H1 (cell line): ENCODE results near the gene PCDH9. TPM values are rescaled to one million over a fixed set of nuclear protein-coding genes. Genes with fewer than 3 reads are reported as not detected.

Experiments used
- CTCF ChIA-PET: fragments of 300-600 bp; sonication (Branson Sonifier 250); formaldehyde crosslinking; loops from one replicate; lab custom pipeline; 2021; ENCODE audit not compliant: partially characterized antibody; lab: Charles Lee
- POLR2A ChIA-PET: fragments of 300-600 bp; sonication (Branson Sonifier 250); formaldehyde crosslinking; loops from one replicate; lab custom pipeline; 2021; ENCODE audit warnings: inconsistent platforms; ENCODE audit not compliant: partially characterized antibody; lab: Charles Lee
- DNase-seq, 2 experiments: peaks; one replicate each; pipeline versions ENCODE4 v3.0.0 to v3.0.0-alpha.2; 2010 to 2022; ENCODE audit warnings: low spot score in 2 of 2, low read depth in 1 of 2, mixed read lengths in 1 of 2
- FAIRE-seq: peaks from 2 replicates; lab custom pipeline; 2011; peaks lifted over from hg19 to GRCh38; lab: Jason Lieb, UNC
- H2AFZ ChIP-seq: 2 replicates; pipeline ENCODE4 v1.8.1; 2012; ENCODE audit warnings: low read length, inconsistent platforms
- H2AK5ac ChIP-seq: 2 replicates; pipeline ENCODE4 v1.6.1; 2013; ENCODE audit warnings: low read depth, low read length
- H2BK120ac ChIP-seq: replicated peaks from 2 replicates; pipeline ENCODE3; 2013; ENCODE audit warnings: low read depth, low read length, inconsistent platforms
- H2BK12ac ChIP-seq: 2 replicates; pipeline ENCODE4 v1.6.1; 2013; ENCODE audit warnings: low read depth, low read length
- H2BK15ac ChIP-seq: 2 replicates; pipeline ENCODE4 v1.6.1; 2013; ENCODE audit warnings: low read length
- H2BK20ac ChIP-seq: 2 replicates; pipeline ENCODE4 v1.6.1; 2013; ENCODE audit warnings: low read length
- H2BK5ac ChIP-seq: 2 replicates; pipeline ENCODE4 v1.6.1; 2013; ENCODE audit warnings: low read depth, low read length
- H3K14ac ChIP-seq: 2 replicates; pipeline ENCODE4 v1.6.1; 2013; ENCODE audit warnings: inconsistent platforms; ENCODE audit not compliant: insufficient read length
- H3K18ac ChIP-seq: 2 replicates; pipeline ENCODE4 v1.6.1; 2013; ENCODE audit warnings: low read length; ENCODE audit errors: extremely low read depth
- H3K23ac ChIP-seq: 2 replicates; pipeline ENCODE4 v1.6.1; 2013; ENCODE audit warnings: inconsistent platforms; ENCODE audit not compliant: insufficient read length
- H3K23me2 ChIP-seq: 2 replicates; pipeline ENCODE4 v1.6.1; 2013; ENCODE audit warnings: low read depth, low read length
- H3K27ac ChIP-seq: 2 replicates; pipeline ENCODE4 v1.6.1; 2011; ENCODE audit warnings: low read depth, low read length, inconsistent platforms
- H3K27me3 ChIP-seq, 4 experiments: replicated peaks in 1 of 4; 1 replicate in 1 of 4; 2 replicates in 3 of 4; pipeline versions ENCODE4 v1.6.1 to v1.8.1; 2011 to 2013; ENCODE audit warnings: low read length in 3 of 4, mild to moderate bottlenecking in 3 of 4, inconsistent platforms in 2 of 4, mixed read lengths in 2 of 4, moderate library complexity in 1 of 4; ENCODE audit not compliant: control insufficient read depth in 3 of 4, insufficient read depth in 3 of 4; ENCODE audit errors: extremely low read depth in 1 of 4
- H3K36me3 ChIP-seq, 4 experiments: 2 replicates each; pipeline versions ENCODE4 v1.6.1 to v1.8.1; 2011 to 2013; ENCODE audit warnings: mild to moderate bottlenecking in 4 of 4, low read length in 3 of 4, moderate library complexity in 2 of 4, control low read depth in 1 of 4, inconsistent platforms in 1 of 4; ENCODE audit not compliant: insufficient read depth in 4 of 4, control insufficient read depth in 2 of 4
- H3K4ac ChIP-seq: replicated peaks from 2 replicates; pipeline ENCODE3; 2013; ENCODE audit warnings: low read length, low read depth, mixed read lengths, inconsistent platforms; ENCODE audit not compliant: insufficient read length
- H3K4me1 ChIP-seq, 4 experiments: replicated peaks in 1 of 4; 1 replicate in 1 of 4; 2 replicates in 3 of 4; pipeline versions ENCODE4 v1.6.1 to v1.8.1; 2011 to 2013; ENCODE audit warnings: low read length in 3 of 4, inconsistent platforms in 2 of 4, mixed read lengths in 1 of 4; ENCODE audit not compliant: insufficient read depth in 4 of 4, control insufficient read depth in 3 of 4
- H3K4me2 ChIP-seq, 2 experiments: 2 replicates each; pipeline versions ENCODE4 v1.6.1 to v1.8.1; 2011 to 2013; ENCODE audit warnings: low read depth in 2 of 2, low read length in 2 of 2, control low read depth in 1 of 2, inconsistent platforms in 1 of 2, mild to moderate bottlenecking in 1 of 2; ENCODE audit not compliant: insufficient read depth in 1 of 2
- H3K4me3 ChIP-seq, 4 experiments: fragments of 200-600, 300-600 bp in 1 of 4; sonication (generic), shearing (Covaris generic), sonication (Bioruptor Twin) in 1 of 4; 2 replicates each; pipeline versions ENCODE4 v1.5.1 to v1.8.1; 2011 to 2016; ENCODE audit warnings: low read length in 4 of 4, low read depth in 3 of 4, control low read depth in 2 of 4, inconsistent platforms in 2 of 4, mild to moderate bottlenecking in 2 of 4, mixed read lengths in 1 of 4, moderate library complexity in 1 of 4; ENCODE audit not compliant: insufficient read depth in 2 of 4; ENCODE audit errors: extremely low read depth in 1 of 4
- H3K56ac ChIP-seq: replicated peaks from 2 replicates; pipeline ENCODE3; 2013; ENCODE audit warnings: low read depth, mild to moderate bottlenecking, mixed read lengths, low read length, inconsistent platforms; ENCODE audit not compliant: insufficient read length
- H3K79me1 ChIP-seq: 2 replicates; pipeline ENCODE4 v1.6.1; 2013; ENCODE audit warnings: low read depth, low read length, control low read depth
- H3K79me2 ChIP-seq, 2 experiments: 2 replicates each; pipeline versions ENCODE4 v1.6.1 to v1.8.1; 2012 to 2013; ENCODE audit warnings: low read length in 2 of 2, mild to moderate bottlenecking in 2 of 2, inconsistent platforms in 1 of 2; ENCODE audit not compliant: insufficient read depth in 2 of 2, control insufficient read depth in 1 of 2
- H3K9ac ChIP-seq, 4 experiments: replicated peaks in 1 of 4; 1 replicate in 1 of 4; 2 replicates in 3 of 4; pipeline versions ENCODE4 v1.6.1 to v1.8.1; 2011 to 2013; ENCODE audit warnings: low read depth in 3 of 4, low read length in 3 of 4, control low read depth in 2 of 4, mild to moderate bottlenecking in 2 of 4, moderate library complexity in 2 of 4, inconsistent platforms in 1 of 4; ENCODE audit errors: extremely low read depth in 1 of 4
- H3K9me3 ChIP-seq, 2 experiments: 2 replicates each; pipeline versions ENCODE4 v1.6.1 to v1.8.1; 2012 to 2013; ENCODE audit warnings: mild to moderate bottlenecking in 2 of 2, moderate library complexity in 2 of 2, control low read depth in 1 of 2, inconsistent platforms in 1 of 2, low read depth in 1 of 2, low read length in 1 of 2, mixed read lengths in 1 of 2; ENCODE audit not compliant: insufficient read depth in 2 of 2
- H4K20me1 ChIP-seq, 2 experiments: replicated peaks in 1 of 2; 2 replicates each; pipeline versions ENCODE3 to v1.8.1; 2011 to 2013; ENCODE audit warnings: inconsistent platforms in 2 of 2, low read length in 2 of 2, mild to moderate bottlenecking in 1 of 2; ENCODE audit not compliant: insufficient read depth in 2 of 2, control insufficient read depth in 1 of 2
- H4K5ac ChIP-seq: 2 replicates; pipeline ENCODE4 v1.6.1; 2013; ENCODE audit warnings: low read length, low read depth, mixed read lengths, inconsistent platforms; ENCODE audit not compliant: insufficient read length
- H4K8ac ChIP-seq: 2 replicates; pipeline ENCODE4 v1.8.0; 2013; ENCODE audit warnings: mild to moderate bottlenecking, moderate library complexity, low read length, inconsistent platforms; ENCODE audit not compliant: insufficient read depth; ENCODE audit errors: extremely low read depth
- H4K91ac ChIP-seq: replicated peaks from 2 replicates; pipeline ENCODE3; 2013; ENCODE audit warnings: low read length, mixed read lengths, inconsistent platforms; ENCODE audit not compliant: insufficient read length
- CTBP2 ChIP-seq: IDR thresholded peaks from 2 replicates; pipeline ENCODE4 v1.7.0; 2011; ENCODE audit warnings: borderline replicate concordance, mild to moderate bottlenecking, moderate library complexity, mixed read lengths, low read length; ENCODE audit not compliant: insufficient read depth, insufficient read length
- EP300 ChIP-seq, 2 experiments: IDR thresholded peaks; 1 replicate in 1 of 2; 2 replicates in 1 of 2; pipeline ENCODE4 v1.6.1; 2011 to 2012; ENCODE audit warnings: low read depth in 2 of 2, low read length in 2 of 2, mild to moderate bottlenecking in 2 of 2, borderline replicate concordance in 1 of 2, inconsistent platforms in 1 of 2, moderate library complexity in 1 of 2
- EZH2 ChIP-seq: fragments of 200-600 bp; sonication (generic); IDR thresholded peaks from 2 replicates; pipeline ENCODE4 v1.7.1; 2012; ENCODE audit warnings: low read depth, mild to moderate bottlenecking, moderate library complexity, low read length, inconsistent platforms; ENCODE audit not compliant: severe bottlenecking
- HDAC2 ChIP-seq, 2 experiments: fragments of 300-600 bp in 1 of 2; sonication (generic) in 1 of 2; IDR thresholded peaks; 2 replicates each; pipeline ENCODE4 v1.6.1; 2011 to 2012; ENCODE audit warnings: low read depth in 2 of 2, low read length in 2 of 2, mild to moderate bottlenecking in 2 of 2, moderate library complexity in 2 of 2, borderline replicate concordance in 1 of 2, inconsistent platforms in 1 of 2
- JUND ChIP-seq: IDR thresholded peaks from 2 replicates; pipeline ENCODE4 v1.6.1; 2011; ENCODE audit warnings: mild to moderate bottlenecking, improper control_type of control experiment, low read length
- KDM5A ChIP-seq: fragments of 200-600 bp; IDR thresholded peaks from 2 replicates; pipeline ENCODE4 v1.7.1; 2012; ENCODE audit warnings: mild to moderate bottlenecking, low read length, inconsistent platforms, mixed read lengths
- NANOG ChIP-seq: IDR thresholded peaks from 2 replicates; pipeline ENCODE4 v1.6.1; 2011; ENCODE audit warnings: low read length, low read depth, mild to moderate bottlenecking, inconsistent platforms; ENCODE audit not compliant: insufficient read depth, poor library complexity, severe bottlenecking
- PHF8 ChIP-seq: fragments of 200-600 bp; sonication (generic); conservative IDR thresholded peaks from 2 replicates; pipeline ENCODE4 v1.7.1; 2012; ENCODE audit warnings: low read depth, mild to moderate bottlenecking, inconsistent platforms, low read length, moderate library complexity
- SAP30 ChIP-seq: fragments of 300-600 bp; sonication (generic); IDR thresholded peaks from 2 replicates; pipeline ENCODE4 v1.7.1; 2012; ENCODE audit warnings: low read length, moderate library complexity, mild to moderate bottlenecking, inconsistent platforms; ENCODE audit not compliant: insufficient read depth, insufficient replicate concordance
- WGBS, 2 experiments: shearing (Covaris generic) in 1 of 2; methylation state at CpG; one replicate each; pipeline versions ENCODE4 v1.1.6 to v1.1.7; 2013 to 2015; ENCODE audit warnings: low lambda C conversion rate in 2 of 2, mixed read lengths in 2 of 2, inconsistent platforms in 1 of 2, low coverage in 1 of 2, missing lambda C conversion rate in 1 of 2; ENCODE audit not compliant: insufficient replicate concordance in 2 of 2, insufficient coverage in 1 of 2, insufficient read length in 1 of 2; ENCODE audit errors: extremely low coverage in 1 of 2, missing lambda C conversion rate in 1 of 2; 5-methylcytosine and 5-hydroxymethylcytosine counted together
- polyA plus RNA-seq, 7 experiments: library from polyadenylated mRNA; depleted of rRNA in 3 of 7; stranded (reverse) in 5 of 7; unstranded in 2 of 7; fragments of >200 nt in 5 of 7; fragments of 200-250 nt in 2 of 7; gene quantifications; 1 replicate in 5 of 7; 2 replicates in 1 of 7; 4 replicates in 1 of 7; pipeline versions ENCODE4 v1.2.1 to v1.2.3, GENCODE V29; 2011 to 2013; ENCODE audit warnings: missing spikeins in 2 of 7, mixed read lengths in 2 of 7
- total RNA-seq: library from RNA; stranded (reverse); fragmentation: NEBNext Ultra II Directional; extraction: Animal tissue kit (Norgen Biotek cat#: 25700); gene quantifications from 2 replicates; pipeline ENCODE4 v1.2.1, GENCODE V29; 2021
- TF ChIP-seq, protein P1 (sequence below), 3 experiments: IDR thresholded peaks; 1 replicate in 2 of 3; 2 replicates in 1 of 3; pipeline versions ENCODE4 v1.5.1 to v1.6.1; 2011; ENCODE audit warnings: low read length in 3 of 3, mild to moderate bottlenecking in 3 of 3, inconsistent platforms in 2 of 3, low read depth in 1 of 3, moderate library complexity in 1 of 3; ENCODE audit not compliant: insufficient read depth in 1 of 3; ENCODE audit errors: control extremely low read depth in 1 of 3

PCDH9 gene
- total and polyA plus RNA-seq, 2 of the 8 experiments (the other 6 are each of a cell fraction or from before 2014, with no cell fraction given), result 0.12 to 0.60 TPM

- Histone ChIP-seq H3K79me2 (no peaks in the 10 kb centered on the region), H2BK15ac (no peak overlapping the region), H3K9ac (no peak overlapping the region), H3K79me1 (no peaks in the 10 kb centered on the region), H2BK120ac (no peak overlapping the region), H2AFZ (no peak overlapping the region), H3K9me3 (no peaks in the 10 kb centered on the region), H2BK12ac (no peak overlapping the region), H3K4ac (no peak overlapping the region), H3K23ac (no peak overlapping the region), H3K18ac (no peak overlapping the region), H3K4me3 (no peak overlapping the region), H4K20me1 (no peaks in the 10 kb centered on the region), H2AK5ac (no peak overlapping the region), H2BK5ac (no peak overlapping the region), H3K14ac (no peak overlapping the region), H3K56ac (no peak overlapping the region), H4K91ac (no peak overlapping the region), H3K23me2 (no peaks in the 10 kb centered on the region), H3K4me2 (no peak overlapping the region), H3K4me1 (no peaks in the 10 kb centered on the region; a peak in 1 of 7 replicates), H3K27ac (no peak overlapping the region), H2BK20ac (no peak overlapping the region), H4K5ac (no peak overlapping the region), H4K8ac (no peak overlapping the region), H3K36me3 (no peaks in the 10 kb centered on the region), H3K27me3 (no peaks in the 10 kb centered on the region)
- WGBS, 2 experiments, result 61% methylated on average over 3 of the region's 3 CpGs; no CpG with 5 or more reads in 1 of the 2 experiments
- ChIA-PET POLR2A (no interaction called here), CTCF (interaction anchor here (0.6 kb wide), 1 partner anchor 1980 kb away, joined by 4 read pairs; no protein-coding TSS in a partner anchor)
- FAIRE-seq (no peak), DNase-seq (no peak)
- TF ChIP-seq NANOG, result no peak
- TF ChIP-seq SAP30, result no peak
- no peak for TF ChIP-seq HDAC2 (IDR thresholded peaks at IDR 0.05; ENCODE audit: borderline replicate concordance in 1 of 2, low read depth in 2 of 2, low read length in 2 of 2)
- no peak for TF ChIP-seq JUND
- no peak for TF ChIP-seq EP300 (IDR thresholded peaks at IDR 0.05; ENCODE audit: borderline replicate concordance in 1 of 2, low read depth in 2 of 2, low read length in 2 of 2)
- TF ChIP-seq KDM5A, result no peak
- no peak for TF ChIP-seq EZH2
- TF ChIP-seq, protein P1, sequence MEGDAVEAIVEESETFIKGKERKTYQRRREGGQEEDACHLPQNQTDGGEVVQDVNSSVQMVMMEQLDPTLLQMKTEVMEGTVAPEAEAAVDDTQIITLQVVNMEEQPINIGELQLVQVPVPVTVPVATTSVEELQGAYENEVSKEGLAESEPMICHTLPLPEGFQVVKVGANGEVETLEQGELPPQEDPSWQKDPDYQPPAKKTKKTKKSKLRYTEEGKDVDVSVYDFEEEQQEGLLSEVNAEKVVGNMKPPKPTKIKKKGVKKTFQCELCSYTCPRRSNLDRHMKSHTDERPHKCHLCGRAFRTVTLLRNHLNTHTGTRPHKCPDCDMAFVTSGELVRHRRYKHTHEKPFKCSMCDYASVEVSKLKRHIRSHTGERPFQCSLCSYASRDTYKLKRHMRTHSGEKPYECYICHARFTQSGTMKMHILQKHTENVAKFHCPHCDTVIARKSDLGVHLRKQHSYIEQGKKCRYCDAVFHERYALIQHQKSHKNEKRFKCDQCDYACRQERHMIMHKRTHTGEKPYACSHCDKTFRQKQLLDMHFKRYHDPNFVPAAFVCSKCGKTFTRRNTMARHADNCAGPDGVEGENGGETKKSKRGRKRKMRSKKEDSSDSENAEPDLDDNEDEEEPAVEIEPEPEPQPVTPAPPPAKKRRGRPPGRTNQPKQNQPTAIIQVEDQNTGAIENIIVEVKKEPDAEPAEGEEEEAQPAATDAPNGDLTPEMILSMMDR (IDR thresholded peaks at IDR 0.05; ENCODE audit: control extremely low read depth in 1 of 3, insufficient read depth in 1 of 3, low read depth in 1 of 3, low read length in 3 of 3), result no peak
- no peak for TF ChIP-seq CTBP2
- no peak for TF ChIP-seq PHF8
These were observed 804.4 kb downstream of the PCDH9 start for GRCh38 chr13:66425741-66426140.
